Measurements from ENCODE around the gene FAM120B.
"Not testable (repeated sequence)": the region's sequence is repeated elsewhere in the genome, so short reads cannot be mapped to it uniquely, and the experiment has no call there.

Gene FAM120B

GRCh38 chr6:170383466-170384035, 77.0 kb downstream of the FAM120B start:
- no peak for DNase-seq (ENCODE audit: low read depth in 3 of 3)

GRCh38 chr6:170385506-170385905, 78.9 kb downstream of the FAM120B start:
- DNase-seq (ENCODE audit: low read depth in 3 of 3) = no peak

- no peak for DNase-seq (ENCODE audit: low read depth in 3 of 3)
Observed at GRCh38 chr6:170388113-170388512, 81.6 kb downstream of the FAM120B start.

GRCh38 chr6:170393033-170393432, 86.5 kb downstream of the FAM120B start:
- DNase-seq (ENCODE audit: low read depth in 3 of 3) = no peak

- DNase-seq (ENCODE audit: low read depth in 3 of 3) = no peak
Observed at GRCh38 chr6:170393807-170394399, 87.3 kb downstream of the FAM120B start.

GRCh38 chr6:170394980-170395379, 88.4 kb downstream of the FAM120B start:
- no peak for DNase-seq (ENCODE audit: low read depth in 3 of 3)

GRCh38 chr6:170398743-170399369, 92.3 kb downstream of the FAM120B start:
- not testable (repeated sequence) for DNase-seq (ENCODE audit: low read depth in 3 of 3)

- not testable (repeated sequence) for DNase-seq (ENCODE audit: low read depth in 3 of 3)
Observed at GRCh38 chr6:170399955-170400558, 93.5 kb downstream of the FAM120B start.

- no peak for DNase-seq (ENCODE audit: low read depth in 3 of 3)
Observed at GRCh38 chr6:170402318-170403040, 95.9 kb downstream of the FAM120B start.

- DNase-seq (ENCODE audit: low read depth in 3 of 3) = no peak
Observed at GRCh38 chr6:170403451-170403850, 96.9 kb downstream of the FAM120B start.

GRCh38 chr6:170404036-170404435, 97.5 kb downstream of the FAM120B start:
- no peak for DNase-seq (ENCODE audit: low read depth in 3 of 3)

- no peak for DNase-seq (ENCODE audit: low read depth in 3 of 3)
Observed at GRCh38 chr6:170404697-170405096, 98.1 kb downstream of the FAM120B start.

- no peak for DNase-seq (ENCODE audit: low read depth in 3 of 3)
Observed at GRCh38 chr6:170405311-170405975, 98.9 kb downstream of the FAM120B start.

- no peak for DNase-seq (ENCODE audit: low read depth in 3 of 3)
Observed at GRCh38 chr6:170407200-170407599, 100.6 kb downstream of the FAM120B start.

GRCh38 chr6:170407932-170408331, 101.4 kb downstream of the FAM120B start:
- no peak for DNase-seq (ENCODE audit: low read depth in 3 of 3)

- not testable (repeated sequence) for DNase-seq (ENCODE audit: low read depth in 3 of 3)
Observed at GRCh38 chr6:170409746-170410145, 103.2 kb downstream of the FAM120B start.

GRCh38 chr6:170410241-170410640, 103.7 kb downstream of the FAM120B start:
- DNase-seq (ENCODE audit: low read depth in 3 of 3) = no peak

- no peak for DNase-seq (ENCODE audit: low read depth in 3 of 3)
Observed at GRCh38 chr6:170415318-170415717, 108.8 kb downstream of the FAM120B start.

GRCh38 chr6:170416303-170416702, 109.7 kb downstream of the FAM120B start:
- DNase-seq (ENCODE audit: low read depth in 3 of 3) = no peak

- no peak for DNase-seq (ENCODE audit: low read depth in 3 of 3)
Observed at GRCh38 chr6:170416959-170417606, 110.5 kb downstream of the FAM120B start.

GRCh38 chr6:170417881-170418280, 111.3 kb downstream of the FAM120B start:
- DNase-seq (ENCODE audit: low read depth in 3 of 3) = no peak
